Prostate gland (tissue), 2 donors: Measurements from ENCODE around the gene TMEM41A.

Experiments used
- CTCF ChIP-seq, 4 experiments: fragments of 200-600 bp in 2 of 4; fragments of 450-650 bp in 2 of 4; sonication (generic) in 2 of 4; IDR thresholded peaks; 1 replicate in 3 of 4; 2 replicates in 1 of 4; pipeline ENCODE4 v1.5.1; 2016 to 2019; ENCODE audit warnings: antibody characterized with exemption in 4 of 4, mild to moderate bottlenecking in 2 of 4, moderate library complexity in 2 of 4
- POLR2A ChIP-seq: fragments of 450-650 bp; IDR thresholded peaks from one replicate; pipeline ENCODE4 v1.6.1; 2016; ENCODE audit warnings: antibody characterized with exemption, mild to moderate bottlenecking

- no peak for TF ChIP-seq CTCF (IDR thresholded peaks at IDR 0.05)
- TF ChIP-seq POLR2A: no peak
These were observed 33.4 kb downstream of the TMEM41A start for GRCh38 chr3:185465471-185465870.
